Activated T-cell treated with anti-CD3 and anti-CD28 coated beads, Interleukin-2, amount 50 U/mL, for 24 hours (primary cell): Measurements from ENCODE around the gene ZNF473.
A peak's percentile ranks its signal among the peaks of the same experiment; 100 is the strongest.

Experiments used
- DNase-seq: peaks from one replicate; pipeline ENCODE4 v3.0.0-alpha.2; 2020
- H3K27ac Mint-ChIP-seq: 2 replicates; pipeline ENCODE4 v1.8.0; 2020; ENCODE audit warnings: mild to moderate bottlenecking, mixed read lengths
- H3K27me3 Mint-ChIP-seq: 2 replicates; pipeline ENCODE4 v1.8.0; 2020; ENCODE audit warnings: mixed read lengths
- H3K36me3 Mint-ChIP-seq: 2 replicates; pipeline ENCODE4 v1.8.0; 2020; ENCODE audit warnings: low read depth, mixed read lengths
- H3K4me1 Mint-ChIP-seq: 2 replicates; pipeline ENCODE4 v1.8.0; 2020; ENCODE audit warnings: low read depth, mixed read lengths
- H3K4me3 Mint-ChIP-seq: 2 replicates; pipeline ENCODE4 v1.8.0; 2020; ENCODE audit warnings: mild to moderate bottlenecking, moderate library complexity, mixed read lengths
- H3K9me3 Mint-ChIP-seq: 2 replicates; pipeline ENCODE4 v1.8.0; 2020; ENCODE audit warnings: mixed read lengths

The ZNF473 gene

DNA sequence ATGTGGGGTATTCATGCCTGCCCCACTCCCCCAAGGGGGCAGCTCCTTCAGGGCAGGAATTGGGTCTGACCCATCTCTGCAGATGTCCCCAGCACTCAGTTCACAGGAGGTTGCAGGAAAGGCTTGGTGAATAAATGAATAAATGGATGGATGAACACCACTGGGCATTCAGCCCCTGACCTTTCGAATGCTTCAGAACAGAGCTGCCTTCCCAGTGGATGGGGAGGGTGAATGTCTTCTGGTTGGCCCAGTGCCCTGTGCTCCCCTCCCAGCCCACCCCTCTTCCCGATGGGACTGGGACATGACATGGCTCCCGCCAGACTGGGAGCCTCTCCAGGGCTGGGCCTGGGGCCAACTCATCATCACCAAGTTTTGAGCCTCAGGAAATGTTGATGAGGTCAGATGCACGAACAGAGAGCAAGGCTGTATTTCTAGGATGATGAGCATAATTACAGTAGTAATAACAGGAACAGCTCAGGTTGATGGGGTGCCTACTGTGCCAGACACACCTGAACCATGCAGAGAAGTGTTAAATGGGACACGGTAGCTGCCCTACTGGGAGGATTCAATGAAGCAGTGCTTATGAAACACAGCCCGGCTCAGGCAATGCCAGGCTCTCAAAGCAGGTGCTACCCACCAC lies 26.3 kb upstream of the ZNF473 start:
- Mint-ChIP-seq H3K4me3 (no peak overlapping the region), H3K27ac (no peak overlapping the region), H3K4me1 (peaks cover 34% of the 10 kb centered on the region), H3K27me3 (no peaks in the 10 kb centered on the region), H3K9me3 (no peaks in the 10 kb centered on the region), H3K36me3 (peaks cover 84% of the 10 kb centered on the region)
- no peak for DNase-seq

DNA sequence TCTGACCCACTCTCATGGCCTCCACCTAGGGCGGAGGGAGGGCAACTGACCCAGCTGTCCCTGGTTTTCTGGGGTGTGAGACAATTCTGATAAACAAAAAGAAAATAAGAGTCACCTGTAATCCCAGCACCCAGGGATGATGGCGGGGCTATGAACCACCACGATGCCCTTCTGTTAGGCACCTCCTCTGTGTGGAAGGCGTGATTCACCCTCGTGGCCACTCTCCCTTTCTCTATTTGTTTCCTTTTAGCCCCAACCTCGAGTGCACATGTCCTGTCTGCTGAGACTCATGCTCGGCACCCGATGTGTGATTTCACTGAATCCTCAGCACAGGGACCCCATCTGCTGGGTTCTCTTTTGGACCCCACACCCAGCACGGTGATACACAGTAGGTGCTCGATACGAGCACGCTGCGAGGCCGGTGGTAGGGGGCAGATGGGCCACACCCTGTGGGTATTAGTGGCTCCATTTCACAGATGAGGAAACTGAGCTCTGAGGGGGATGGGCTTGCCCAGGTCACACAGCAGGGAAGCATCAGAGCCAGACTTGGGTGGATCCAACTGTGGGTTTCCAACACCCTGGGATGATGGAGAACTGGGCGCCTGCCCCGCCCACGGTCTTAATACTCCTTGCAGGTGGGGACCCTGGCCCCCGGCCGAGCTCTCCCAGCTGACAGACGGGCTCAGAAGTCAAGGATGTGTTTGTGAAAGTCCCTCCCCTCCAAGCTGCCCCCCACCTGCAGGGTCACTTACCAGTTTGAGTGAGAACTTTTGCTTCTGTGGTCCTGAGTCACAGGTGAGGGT lies 25.6 kb upstream of the ZNF473 start:
- H3K36me3 Mint-ChIP-seq: peaks cover 84% of the 10 kb centered on the region
- no peak overlapping the region for H3K27ac Mint-ChIP-seq
- peaks cover 42% of the 10 kb centered on the region for H3K4me1 Mint-ChIP-seq
- no peak for DNase-seq
- no peaks in the 10 kb centered on the region for H3K9me3 Mint-ChIP-seq
- no peak overlapping the region for H3K4me3 Mint-ChIP-seq
- no peaks in the 10 kb centered on the region for H3K27me3 Mint-ChIP-seq

GRCh38 chr19:50000841-50001557 lies 24.8 kb upstream of the ZNF473 start:
- Mint-ChIP-seq H3K4me1 (peaks cover 47% of the 10 kb centered on the region), H3K36me3 (peaks cover 85% of the 10 kb centered on the region), H3K4me3 (no peak overlapping the region), H3K9me3 (no peaks in the 10 kb centered on the region), H3K27ac (no peak overlapping the region), H3K27me3 (no peaks in the 10 kb centered on the region)
- DNase-seq: no peak

DNA sequence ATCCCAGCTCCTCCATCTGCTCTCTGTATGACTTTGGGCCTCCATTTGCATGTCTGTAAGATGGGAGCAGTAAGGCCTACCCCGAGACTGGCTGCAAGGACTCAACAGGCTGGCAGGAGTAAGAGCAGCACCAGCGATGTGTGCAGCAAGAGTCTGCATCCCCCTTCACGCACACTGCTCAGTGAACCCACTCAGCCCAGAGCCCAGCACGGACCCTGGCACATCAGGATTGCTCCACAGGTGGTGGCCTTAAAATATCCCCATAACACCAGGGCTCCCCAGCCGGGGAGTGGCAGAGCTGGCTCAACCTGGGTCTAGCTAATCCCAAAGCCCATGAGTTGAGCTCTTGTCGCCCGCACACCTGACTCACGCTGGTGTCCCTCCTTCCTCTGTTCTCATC lies 24.0 kb upstream of the ZNF473 start:
- H3K4me1 Mint-ChIP-seq: peaks cover 47% of the 10 kb centered on the region
- no peaks in the 10 kb centered on the region for H3K9me3 Mint-ChIP-seq
- H3K4me3 Mint-ChIP-seq: no peak overlapping the region
- no peak for DNase-seq
- H3K27me3 Mint-ChIP-seq: no peaks in the 10 kb centered on the region
- H3K27ac Mint-ChIP-seq: no peak overlapping the region
- peaks cover 86% of the 10 kb centered on the region for H3K36me3 Mint-ChIP-seq

GRCh38 chr19:50002386-50002960 lies 23.3 kb upstream of the ZNF473 start:
- Mint-ChIP-seq H3K36me3 (peaks cover 90% of the 10 kb centered on the region), H3K9me3 (no peaks in the 10 kb centered on the region), H3K4me3 (no peak overlapping the region), H3K27me3 (no peaks in the 10 kb centered on the region), H3K27ac (no peak overlapping the region), H3K4me1 (peaks cover 47% of the 10 kb centered on the region)
- no peak for DNase-seq

DNA sequence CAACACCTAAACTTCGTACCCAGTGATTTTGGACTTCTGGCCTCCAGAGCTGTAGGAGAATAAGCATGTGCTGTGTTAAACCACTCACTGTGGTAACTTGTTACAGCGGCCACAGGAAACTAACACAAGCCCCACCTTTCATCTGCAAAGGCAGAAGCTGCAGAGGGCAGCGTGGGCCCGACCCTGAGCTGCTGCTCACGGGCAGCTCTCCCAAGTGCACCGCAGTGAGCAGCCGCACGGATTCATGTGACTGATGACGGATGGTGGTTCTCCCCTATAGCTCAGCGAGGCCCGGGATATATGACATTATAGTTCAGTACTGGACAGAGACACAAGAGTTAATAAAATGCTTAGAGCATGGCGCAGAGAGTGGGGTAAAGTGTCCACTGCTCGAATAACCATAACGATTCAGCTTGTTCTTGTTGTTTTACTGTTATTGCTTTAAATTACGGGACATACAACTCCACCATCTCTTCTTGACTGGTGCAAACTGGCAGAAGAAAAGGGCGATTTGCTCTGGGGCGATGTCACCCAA lies 22.5 kb upstream of the ZNF473 start:
- Mint-ChIP-seq H3K27ac (no peak overlapping the region), H3K4me3 (no peak overlapping the region), H3K9me3 (no peaks in the 10 kb centered on the region), H3K36me3 (peaks cover 90% of the 10 kb centered on the region), H3K27me3 (no peaks in the 10 kb centered on the region), H3K4me1 (peaks cover 47% of the 10 kb centered on the region)
- no peak for DNase-seq

GRCh38 chr19:50003810-50004419 lies 21.9 kb upstream of the ZNF473 start:
- H3K4me3 Mint-ChIP-seq: peak overlapping the region; percentile 31
- H3K36me3 Mint-ChIP-seq: peaks cover 92% of the 10 kb centered on the region
- no peak for DNase-seq

DNA sequence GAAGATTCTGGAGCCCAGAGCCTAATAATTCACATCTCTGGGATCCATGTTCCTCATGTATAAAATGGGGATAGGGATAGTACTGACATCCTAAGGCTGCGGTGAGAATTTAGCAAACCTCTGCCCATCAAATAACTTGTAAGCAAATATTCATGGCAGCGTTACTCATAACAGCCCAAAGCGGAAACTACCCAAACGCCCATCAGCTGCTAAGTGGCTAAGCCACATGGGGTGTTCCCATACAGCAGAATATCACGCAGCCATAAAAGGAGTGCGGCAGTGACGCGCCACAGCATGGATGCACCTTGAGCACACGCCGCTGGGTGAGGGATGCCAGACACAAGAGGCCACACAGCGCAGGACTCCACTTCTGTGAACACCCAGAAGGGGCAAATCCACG lies 20.4 kb upstream of the ZNF473 start:
- Mint-ChIP-seq H3K9me3 (no peaks in the 10 kb centered on the region), H3K4me1 (peaks cover 40% of the 10 kb centered on the region), H3K27me3 (no peaks in the 10 kb centered on the region), H3K27ac (no peak overlapping the region), H3K4me3 (no peak overlapping the region), H3K36me3 (peaks cover 84% of the 10 kb centered on the region)
- DNase-seq: no peak

More at GRCh38 chr19:50003810-50004419, 21.9 kb upstream of the ZNF473 start:
- Mint-ChIP-seq H3K27ac (peak overlapping the region; percentile 85), H3K4me1 (peaks cover 47% of the 10 kb centered on the region), H3K9me3 (no peaks in the 10 kb centered on the region), H3K27me3 (no peaks in the 10 kb centered on the region)

- Mint-ChIP-seq H3K4me1 (peaks cover 32% of the 10 kb centered on the region), H3K27ac (no peak overlapping the region), H3K4me3 (no peak overlapping the region), H3K36me3 (peaks cover 79% of the 10 kb centered on the region), H3K9me3 (no peaks in the 10 kb centered on the region), H3K27me3 (no peaks in the 10 kb centered on the region)
- no peak for DNase-seq
Observed at GRCh38 chr19:50007170-50007569, 18.6 kb upstream of the ZNF473 start.

- no peak for DNase-seq
- H3K36me3 Mint-ChIP-seq: peaks cover 76% of the 10 kb centered on the region
- peak overlapping the region; percentile 4 for H3K27ac Mint-ChIP-seq
- no peaks in the 10 kb centered on the region for H3K27me3 Mint-ChIP-seq
- H3K4me3 Mint-ChIP-seq: no peak overlapping the region
- no peaks in the 10 kb centered on the region for H3K9me3 Mint-ChIP-seq
- H3K4me1 Mint-ChIP-seq: peaks cover 28% of the 10 kb centered on the region
Observed at GRCh38 chr19:50007947-50008346, 17.9 kb upstream of the ZNF473 start.

DNA sequence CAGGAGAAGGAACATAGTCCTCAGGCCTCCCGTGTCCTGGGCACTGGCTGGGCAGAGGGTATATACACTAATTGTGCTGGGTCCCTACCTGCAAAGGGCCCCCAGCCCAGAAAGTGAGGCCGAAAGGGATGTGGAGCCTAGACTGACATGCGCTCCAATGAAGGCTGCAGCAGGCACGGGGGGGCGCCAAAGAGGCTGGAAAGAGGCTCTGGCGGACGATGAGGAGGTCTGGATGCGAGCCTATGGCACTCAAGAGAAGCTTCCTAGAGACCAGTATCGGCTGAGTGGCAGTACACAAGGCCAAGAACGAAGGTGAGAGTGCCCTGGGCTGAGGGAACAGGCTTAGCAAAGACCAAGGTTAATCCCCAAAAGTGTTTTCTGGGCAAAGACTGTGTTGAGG lies 17.3 kb upstream of the ZNF473 start:
- Mint-ChIP-seq H3K27ac (peak overlapping the region; percentile 10), H3K36me3 (peaks cover 76% of the 10 kb centered on the region)

GRCh38 chr19:50016225-50016807 lies 9.5 kb upstream of the ZNF473 start:
- peaks cover 8% of the 10 kb centered on the region for H3K4me1 Mint-ChIP-seq
- peak overlapping the region; percentile 50 for H3K27ac Mint-ChIP-seq
- no peaks in the 10 kb centered on the region for H3K9me3 Mint-ChIP-seq
- no peak overlapping the region for H3K4me3 Mint-ChIP-seq
- H3K36me3 Mint-ChIP-seq: peaks cover 82% of the 10 kb centered on the region
- H3K27me3 Mint-ChIP-seq: no peaks in the 10 kb centered on the region
- no peak for DNase-seq

More for the DNA sequence above, 17.3 kb upstream of the ZNF473 start:
- no peaks in the 10 kb centered on the region for H3K27me3 Mint-ChIP-seq
- H3K9me3 Mint-ChIP-seq: no peaks in the 10 kb centered on the region
- DNase-seq: no peak
- no peak overlapping the region for H3K4me3 Mint-ChIP-seq
- H3K4me1 Mint-ChIP-seq: peaks cover 23% of the 10 kb centered on the region

DNA sequence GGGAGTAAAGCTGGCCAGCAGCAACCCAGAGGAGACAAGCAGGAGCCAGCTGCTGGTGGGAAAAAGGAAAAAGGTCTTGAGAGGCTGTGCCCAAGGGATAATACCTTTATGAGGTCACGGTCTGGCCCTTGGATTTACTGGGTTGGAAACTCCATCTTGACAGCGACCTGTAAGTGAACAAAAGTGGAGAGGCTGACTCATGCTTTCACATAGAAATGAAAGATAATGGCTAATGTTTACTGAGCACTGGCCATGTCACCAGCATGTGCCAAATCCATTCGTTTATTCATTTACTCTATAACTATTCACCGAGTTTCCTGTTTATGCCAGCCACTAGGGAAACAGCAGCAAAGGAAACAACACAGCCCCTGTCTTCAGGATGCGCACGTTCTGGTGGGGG lies 5.3 kb upstream of the ZNF473 start:
- peaks cover 62% of the 10 kb centered on the region for H3K36me3 Mint-ChIP-seq
- no peak overlapping the region for H3K4me3 Mint-ChIP-seq
- no peaks in the 10 kb centered on the region for H3K27me3 Mint-ChIP-seq
- peak overlapping the region; percentile 73 for H3K27ac Mint-ChIP-seq
- DNase-seq: no peak
- H3K4me1 Mint-ChIP-seq: peaks cover 38% of the 10 kb centered on the region
- H3K9me3 Mint-ChIP-seq: no peaks in the 10 kb centered on the region

DNA sequence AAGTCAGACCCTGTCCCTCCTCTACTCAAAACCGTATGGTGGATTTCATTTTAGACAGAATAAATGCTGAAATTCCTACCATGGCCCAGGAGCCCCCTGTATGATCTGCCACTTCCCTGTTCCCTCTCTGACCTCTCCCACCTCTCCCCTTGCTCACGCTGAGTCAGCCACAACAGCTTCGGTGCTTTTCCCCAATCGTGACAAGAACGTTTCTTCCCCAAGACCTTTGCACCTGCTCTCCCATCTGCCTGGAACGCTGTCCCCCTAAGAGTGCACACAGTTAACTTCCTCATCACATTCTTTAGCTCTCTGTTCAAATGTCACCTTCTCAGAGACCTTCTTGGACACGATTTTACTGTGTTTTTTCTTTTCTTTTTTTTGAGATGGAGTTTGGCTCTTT lies 3.0 kb upstream of the ZNF473 start:
- peaks cover 60% of the 10 kb centered on the region for H3K36me3 Mint-ChIP-seq
- peak overlapping the region; percentile 27 for H3K27ac Mint-ChIP-seq
- no peak overlapping the region for H3K4me3 Mint-ChIP-seq
- H3K4me1 Mint-ChIP-seq: peaks cover 56% of the 10 kb centered on the region
- DNase-seq: no peak
- no peaks in the 10 kb centered on the region for H3K27me3 Mint-ChIP-seq
- peaks cover 7% of the 10 kb centered on the region for H3K9me3 Mint-ChIP-seq
